GM12801 (cell line): ENCODE data around the gene WFDC6.

Experiments
- TF ChIP-seq, protein P1 (sequence below): IDR thresholded peaks from one replicate; pipeline ENCODE4 v1.5.1; 2011; ENCODE audit warnings: control low read depth; ENCODE audit not compliant: insufficient read length; ENCODE audit errors: extremely low read depth

The WFDC6 gene

DNA sequence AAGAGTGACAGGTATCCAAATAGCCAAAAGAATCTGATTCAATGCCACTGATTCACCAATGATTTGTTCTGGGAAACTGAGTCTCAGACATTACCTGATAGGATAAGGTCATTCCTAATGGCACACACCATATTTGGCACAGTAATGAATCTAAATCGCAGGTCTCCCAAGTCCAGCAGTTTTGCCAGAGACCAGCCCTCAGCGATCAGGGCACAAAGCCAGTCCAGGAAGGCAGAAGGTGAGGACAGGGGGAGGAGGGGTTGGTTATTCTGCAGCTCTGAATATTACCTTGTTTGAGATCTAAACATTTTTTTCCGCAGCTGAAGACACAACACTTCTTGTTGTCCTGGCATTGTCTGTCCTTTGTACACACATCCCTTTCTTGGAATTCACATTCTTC is 6.1 kb upstream of the WFDC6 start:
- TF ChIP-seq, protein P1, sequence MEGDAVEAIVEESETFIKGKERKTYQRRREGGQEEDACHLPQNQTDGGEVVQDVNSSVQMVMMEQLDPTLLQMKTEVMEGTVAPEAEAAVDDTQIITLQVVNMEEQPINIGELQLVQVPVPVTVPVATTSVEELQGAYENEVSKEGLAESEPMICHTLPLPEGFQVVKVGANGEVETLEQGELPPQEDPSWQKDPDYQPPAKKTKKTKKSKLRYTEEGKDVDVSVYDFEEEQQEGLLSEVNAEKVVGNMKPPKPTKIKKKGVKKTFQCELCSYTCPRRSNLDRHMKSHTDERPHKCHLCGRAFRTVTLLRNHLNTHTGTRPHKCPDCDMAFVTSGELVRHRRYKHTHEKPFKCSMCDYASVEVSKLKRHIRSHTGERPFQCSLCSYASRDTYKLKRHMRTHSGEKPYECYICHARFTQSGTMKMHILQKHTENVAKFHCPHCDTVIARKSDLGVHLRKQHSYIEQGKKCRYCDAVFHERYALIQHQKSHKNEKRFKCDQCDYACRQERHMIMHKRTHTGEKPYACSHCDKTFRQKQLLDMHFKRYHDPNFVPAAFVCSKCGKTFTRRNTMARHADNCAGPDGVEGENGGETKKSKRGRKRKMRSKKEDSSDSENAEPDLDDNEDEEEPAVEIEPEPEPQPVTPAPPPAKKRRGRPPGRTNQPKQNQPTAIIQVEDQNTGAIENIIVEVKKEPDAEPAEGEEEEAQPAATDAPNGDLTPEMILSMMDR: no peak

DNA sequence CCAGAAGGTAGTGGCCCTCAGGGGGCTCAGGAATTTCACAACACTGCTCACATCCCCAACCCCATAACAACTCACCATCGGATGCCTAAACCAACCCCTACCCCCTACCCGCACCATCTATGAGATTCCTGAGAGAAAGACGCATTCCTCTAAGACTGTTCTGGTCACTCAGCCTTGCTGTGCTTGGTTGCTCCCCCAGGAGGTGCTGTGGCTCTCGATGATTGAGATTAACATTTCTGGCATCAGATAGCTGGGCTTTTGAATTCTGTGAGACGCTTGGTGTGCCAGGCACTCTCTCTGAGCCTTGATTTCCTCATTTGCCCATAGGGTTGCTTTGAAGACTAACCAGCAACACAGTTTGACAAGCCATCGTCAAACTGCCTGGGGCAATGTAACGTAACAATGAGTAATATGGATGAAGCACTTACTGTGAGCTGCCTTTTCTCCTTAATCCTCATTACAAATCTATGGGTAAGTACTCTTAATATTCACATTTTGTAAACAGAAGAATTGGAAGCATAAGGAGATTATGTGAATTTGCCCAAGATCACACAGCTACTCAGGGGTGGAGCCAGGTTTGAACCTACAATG is 978 bp downstream of the WFDC6 start:
- TF ChIP-seq, protein P1: no peak

DNA sequence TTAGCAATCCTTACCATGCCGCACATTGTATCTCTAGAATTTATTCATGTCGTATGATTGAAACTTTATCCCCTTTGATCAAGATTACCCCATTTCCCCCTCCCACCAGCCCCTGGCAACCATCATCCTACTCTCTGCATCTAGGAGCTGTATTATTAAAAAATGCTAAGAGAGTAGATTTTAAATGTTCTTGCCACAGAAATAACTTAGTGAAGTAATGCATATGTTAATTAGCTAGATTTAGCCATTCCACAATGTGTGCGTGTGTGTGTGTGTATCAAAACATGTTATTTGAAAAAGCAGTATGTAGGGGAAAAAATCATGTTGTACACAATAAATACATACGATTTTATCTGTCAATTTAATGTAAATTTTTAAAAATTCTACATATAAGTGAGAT is 12.0 kb downstream of the WFDC6 start:
- TF ChIP-seq, protein P1: no peak

DNA sequence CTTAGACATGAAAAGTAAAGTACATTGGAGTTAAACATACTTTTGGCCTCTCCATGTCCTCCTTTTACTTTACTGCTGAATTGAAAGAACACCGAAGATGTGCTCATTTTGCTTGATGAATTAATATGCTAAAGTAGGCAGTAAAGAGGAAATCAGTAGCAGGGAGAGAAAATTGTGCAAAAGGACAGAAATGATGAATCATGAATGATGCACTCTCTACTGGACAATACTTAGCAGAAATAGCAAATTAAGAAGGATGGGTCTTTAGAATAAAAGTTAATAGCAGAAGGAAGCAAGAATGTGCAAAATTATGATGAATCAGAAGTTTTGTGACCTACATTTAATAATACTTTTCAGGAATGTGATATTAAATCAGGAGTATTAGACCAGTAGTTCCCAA is 15.5 kb downstream of the WFDC6 start:
- TF ChIP-seq, protein P1: no peak

DNA sequence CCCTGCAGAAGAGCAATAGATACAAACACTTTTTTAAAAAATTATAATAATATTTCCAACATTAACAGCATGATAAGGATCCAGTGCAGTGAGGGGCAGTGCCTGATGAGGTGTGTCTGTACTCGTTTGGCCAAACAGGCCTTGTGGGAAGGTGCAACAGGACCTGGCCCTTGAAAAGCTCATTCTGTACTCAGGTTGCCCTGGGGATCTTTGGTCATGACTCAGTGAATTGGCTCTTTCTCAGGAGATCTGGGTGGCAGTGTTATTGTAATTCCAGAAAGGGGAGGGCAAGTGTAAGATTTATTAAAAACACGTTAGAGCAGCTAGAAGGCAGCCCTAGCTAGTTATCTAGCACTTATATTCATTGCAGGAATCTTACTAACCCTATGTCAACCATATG is 21.0 kb downstream of the WFDC6 start:
- TF ChIP-seq, protein P1: no peak

DNA sequence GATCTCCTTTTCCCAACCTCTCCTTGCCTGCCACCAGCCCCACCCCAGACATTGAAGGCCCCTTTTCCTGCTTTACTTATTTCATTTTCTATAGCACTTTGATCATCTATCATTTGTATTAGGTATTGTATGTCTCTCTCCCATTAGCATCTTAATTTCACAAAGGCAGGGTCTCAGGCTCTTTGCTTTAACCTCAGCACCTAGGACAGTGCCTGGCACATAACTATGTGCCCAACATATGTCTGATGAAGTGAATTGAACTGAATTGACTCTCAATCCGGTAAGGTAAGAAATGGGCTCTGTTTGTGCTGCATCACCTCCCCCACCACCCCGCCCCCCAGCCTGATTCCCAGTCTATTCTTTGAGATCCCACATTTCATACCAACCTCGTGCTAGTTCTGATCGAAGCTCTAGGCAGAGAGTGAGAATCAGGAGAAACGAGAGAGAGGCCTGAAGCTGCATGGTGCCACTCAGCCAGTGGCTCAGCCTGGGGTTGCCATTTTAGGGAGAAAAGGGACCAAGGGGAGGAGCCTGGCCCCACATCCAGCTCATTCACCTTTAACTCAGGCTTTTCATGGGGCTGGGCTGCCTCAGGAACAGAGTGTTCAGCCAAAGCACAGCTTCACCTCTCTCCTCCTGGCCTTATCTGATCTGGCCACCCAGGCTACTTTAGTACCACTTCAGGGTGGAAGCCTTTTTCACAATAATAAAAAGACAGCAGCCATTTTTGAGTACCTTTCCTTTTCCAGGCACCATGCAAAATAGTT is 24.0 kb downstream of the WFDC6 start, which contains the start of gene SPINT3:
Gene SPINT3, minus strand, starts transcription at position 476 of the 767 bp plus-strand sequence. Its CDS starts 14 bp downstream, at position 462.
- TF ChIP-seq, protein P1: no peak

DNA sequence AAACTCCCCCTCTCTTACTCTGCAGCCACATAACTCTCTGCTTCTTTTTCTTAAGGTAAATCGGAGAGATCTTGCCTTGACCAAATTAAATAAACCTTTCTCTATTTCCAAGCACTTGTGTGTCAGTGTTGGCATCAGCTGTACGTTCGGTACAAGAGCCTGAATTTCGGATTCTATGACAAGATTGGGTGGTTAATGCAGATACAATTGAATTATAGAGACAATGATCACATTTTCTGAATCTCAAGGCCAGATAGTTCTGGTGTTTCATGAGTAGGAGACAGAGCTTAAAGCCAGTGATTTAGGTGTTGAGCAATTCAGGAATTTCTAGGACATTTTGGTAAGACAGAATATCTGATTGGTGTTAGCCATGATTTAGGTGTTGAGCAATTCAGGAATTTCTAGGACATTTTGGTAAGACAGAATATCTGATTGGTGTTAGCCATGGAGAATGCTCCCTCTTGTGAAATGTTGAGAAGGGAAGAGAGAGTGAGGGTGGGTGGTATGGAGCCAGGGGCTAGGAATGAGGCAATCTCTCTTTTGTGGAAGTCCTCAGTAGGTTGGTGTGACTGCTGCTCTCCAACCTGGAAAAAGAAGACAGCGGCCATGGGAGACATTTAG is 28.9 kb downstream of the WFDC6 start:
- TF ChIP-seq, protein P1: no peak
